ENCODE measurements around the gene SGO1. TPM values are rescaled to one million over a fixed set of nuclear protein-coding genes. Genes with fewer than 3 reads are reported as not detected.
A peak's percentile ranks its signal among the peaks of the same experiment; 100 is the strongest.

SGO1 gene
- not detected for total RNA-seq
- long read RNA-seq, partial matches to known transcripts = 0 of 1 reads
- long read RNA-seq, other reads (novel, unspliced or antisense) = 1 of 1 reads

GRCh38 chr3:20185679-20186599 is at the start of gene SGO1:
Gene SGO1 (minus strand): TSS chr3:20186206. CDS start chr3:20184027, 2,179 bp downstream.
- ATAC-seq (peak; percentile 100), DNase-seq (peak; percentile 100)
- TF ChIP-seq CTCF (IDR thresholded peaks at IDR 0.05) = no peak
- Histone ChIP-seq H3K4me3 (peak within 1 kb of the TSS; percentile 77), H3K9me3 (no peaks in the 10 kb centered on the region), H3K27me3 (no peaks in the 10 kb centered on the region), H3K27ac (peak within 1 kb of the TSS; percentile 95), H3K4me1 (peaks cover 14% of the 10 kb centered on the region), H3K36me3 (no peaks in the 10 kb centered on the region)
- intact Hi-C loops (cut with DNase I) = no loop called here

GRCh38 chr3:20235796-20236195 is 49.8 kb upstream of the SGO1 start:
- no peak for DNase-seq
- no peak overlapping the region for H3K27ac ChIP-seq
- H3K9me3 ChIP-seq = no peaks in the 10 kb centered on the region
- intact Hi-C loops (cut with DNase I) = no loop called here
- TF ChIP-seq CTCF (IDR thresholded peaks at IDR 0.05) = no peak
- H3K4me1 ChIP-seq = no peaks in the 10 kb centered on the region
- H3K27me3 ChIP-seq = no peaks in the 10 kb centered on the region
- ATAC-seq = no peak
- no peak overlapping the region for H3K4me3 ChIP-seq
- no peaks in the 10 kb centered on the region for H3K36me3 ChIP-seq

- DNase-seq (no peak), ATAC-seq (no peak)
- no peaks in the 10 kb centered on the region for H3K36me3 ChIP-seq
- no peak overlapping the region for H3K27ac ChIP-seq
- no peaks in the 10 kb centered on the region for H3K9me3 ChIP-seq
- intact Hi-C loops (cut with DNase I) = no loop called here
- no peak for TF ChIP-seq CTCF (IDR thresholded peaks at IDR 0.05)
- H3K4me1 ChIP-seq = no peaks in the 10 kb centered on the region
- no peaks in the 10 kb centered on the region for H3K27me3 ChIP-seq
- no peak overlapping the region for H3K4me3 ChIP-seq
Measured at GRCh38 chr3:20232906-20233780, 47.1 kb upstream of the SGO1 start.

GRCh38 chr3:20230954-20231353 is 44.9 kb upstream of the SGO1 start:
- Histone ChIP-seq H3K4me1 (no peaks in the 10 kb centered on the region), H3K27ac (no peak overlapping the region), H3K36me3 (no peaks in the 10 kb centered on the region), H3K27me3 (no peaks in the 10 kb centered on the region), H3K9me3 (no peaks in the 10 kb centered on the region), H3K4me3 (no peak overlapping the region)
- intact Hi-C loops (cut with DNase I) = no loop called here
- ATAC-seq = no peak
- TF ChIP-seq CTCF (IDR thresholded peaks at IDR 0.05) = no peak
- DNase-seq = no peak

GRCh38 chr3:20225769-20226168 is 39.8 kb upstream of the SGO1 start:
- Histone ChIP-seq H3K4me1 (no peaks in the 10 kb centered on the region), H3K9me3 (no peaks in the 10 kb centered on the region), H3K27ac (no peak overlapping the region), H3K36me3 (no peaks in the 10 kb centered on the region), H3K4me3 (no peak overlapping the region), H3K27me3 (no peaks in the 10 kb centered on the region)
- TF ChIP-seq CTCF (IDR thresholded peaks at IDR 0.05) = peak; percentile 36
- DNase-seq = no peak
- ATAC-seq = no peak
- intact Hi-C loops (cut with DNase I) = no loop called here
